ENCODE data around the gene UGT1A7.
"Not testable (repeated sequence)": the region's sequence is repeated elsewhere in the genome, so short reads cannot be mapped to it uniquely, and the experiment has no call there.

GRCh38 chr2:233750689-233751088, 69.0 kb downstream of the UGT1A7 start:
- not testable (repeated sequence) for TF ChIP-seq CTCF, POLR2A (IDR thresholded peaks at IDR 0.05)

All from prostate gland (tissue), 2 donors.